GM18519 (cell line): ENCODE measurements around the gene RASGRP2.

Experiments used
- ATAC-seq: cut with Tn5 transposase; IDR thresholded peaks from one replicate; pipeline ENCODE4 v1.9.1; 2021; ENCODE audit warnings: mild to moderate bottlenecking, moderate library complexity; ENCODE audit not compliant: unreplicated experiment, low FRiP score

The RASGRP2 gene

DNA sequence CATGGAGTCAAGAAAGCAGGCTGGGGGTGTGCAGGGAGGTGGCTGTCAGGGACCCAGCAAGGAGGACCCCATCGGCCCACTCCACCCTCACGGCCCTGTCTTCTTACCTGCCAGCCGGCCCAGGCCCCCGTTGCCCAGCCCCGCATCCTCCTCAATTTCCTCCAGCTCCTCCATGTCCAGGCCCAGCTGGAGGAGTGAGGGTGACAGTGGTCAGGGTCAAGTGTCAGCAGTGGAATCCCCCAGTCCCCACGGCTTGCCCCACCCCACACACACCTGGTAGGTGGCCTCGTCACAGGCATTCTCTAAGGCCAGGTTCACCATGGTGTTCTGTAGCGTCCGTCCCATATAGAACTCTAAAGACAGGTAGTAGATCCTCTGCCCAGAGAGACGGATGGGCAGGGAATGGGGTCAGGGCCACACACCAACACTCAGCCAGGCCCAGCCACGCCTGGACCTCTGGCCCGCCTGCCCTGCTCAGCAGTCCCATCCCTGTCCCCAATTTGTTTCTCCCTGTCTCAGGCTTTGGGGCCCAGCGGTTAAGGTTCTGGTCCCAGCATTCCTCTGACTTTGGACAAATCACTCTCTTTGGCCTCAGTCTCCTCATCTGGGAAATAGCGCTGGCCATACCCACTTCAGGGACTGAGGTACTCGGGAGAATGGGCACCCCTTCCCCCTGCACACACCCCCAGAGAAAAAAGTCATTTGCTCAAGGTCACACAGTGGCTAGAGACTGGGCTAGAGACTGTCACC lies 14.6 kb upstream of the RASGRP2 start:
- ATAC-seq, result no peak

DNA sequence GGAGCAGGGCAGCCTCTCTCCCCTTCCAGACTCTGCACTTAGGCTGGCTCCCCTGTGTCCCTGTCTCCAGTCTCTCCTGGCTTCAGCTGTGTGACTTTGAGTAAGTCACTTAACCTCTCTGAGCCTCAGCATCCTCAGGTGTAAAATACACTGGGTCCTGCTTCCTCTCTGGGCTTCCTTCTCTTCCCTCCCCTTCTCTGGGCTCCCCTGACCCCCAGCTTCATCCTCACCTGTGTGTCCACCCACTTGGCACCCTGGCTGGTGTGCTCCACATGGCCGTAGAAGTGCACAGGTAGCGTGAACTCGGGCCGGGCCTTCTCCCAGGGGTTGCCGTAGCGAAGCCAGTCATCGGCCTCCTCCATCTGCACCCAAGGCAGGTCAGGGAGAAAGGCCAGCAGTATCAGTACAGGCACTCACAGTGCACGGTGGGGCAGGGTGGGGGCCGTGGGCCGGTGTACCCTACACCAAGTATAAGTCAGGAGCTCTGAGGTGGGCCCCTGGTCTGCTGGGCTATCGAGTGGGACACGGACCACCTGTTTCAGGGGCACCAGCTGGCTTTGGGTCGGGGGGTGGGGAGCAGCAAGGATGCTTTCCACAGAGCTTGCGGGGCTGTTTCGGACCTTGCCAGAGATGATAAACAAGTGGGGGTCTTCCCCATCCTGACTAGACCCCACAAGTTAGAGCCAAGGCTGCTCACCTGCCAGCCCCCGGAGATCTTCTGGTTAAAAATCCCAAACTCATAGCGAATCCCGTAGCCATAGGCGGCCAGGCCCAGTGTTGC lies 13.8 kb upstream of the RASGRP2 start:
- no peak for ATAC-seq

- ATAC-seq, result no peak
These were observed 11.9 kb upstream of the RASGRP2 start for GRCh38 chr11:64755681-64756361.

DNA sequence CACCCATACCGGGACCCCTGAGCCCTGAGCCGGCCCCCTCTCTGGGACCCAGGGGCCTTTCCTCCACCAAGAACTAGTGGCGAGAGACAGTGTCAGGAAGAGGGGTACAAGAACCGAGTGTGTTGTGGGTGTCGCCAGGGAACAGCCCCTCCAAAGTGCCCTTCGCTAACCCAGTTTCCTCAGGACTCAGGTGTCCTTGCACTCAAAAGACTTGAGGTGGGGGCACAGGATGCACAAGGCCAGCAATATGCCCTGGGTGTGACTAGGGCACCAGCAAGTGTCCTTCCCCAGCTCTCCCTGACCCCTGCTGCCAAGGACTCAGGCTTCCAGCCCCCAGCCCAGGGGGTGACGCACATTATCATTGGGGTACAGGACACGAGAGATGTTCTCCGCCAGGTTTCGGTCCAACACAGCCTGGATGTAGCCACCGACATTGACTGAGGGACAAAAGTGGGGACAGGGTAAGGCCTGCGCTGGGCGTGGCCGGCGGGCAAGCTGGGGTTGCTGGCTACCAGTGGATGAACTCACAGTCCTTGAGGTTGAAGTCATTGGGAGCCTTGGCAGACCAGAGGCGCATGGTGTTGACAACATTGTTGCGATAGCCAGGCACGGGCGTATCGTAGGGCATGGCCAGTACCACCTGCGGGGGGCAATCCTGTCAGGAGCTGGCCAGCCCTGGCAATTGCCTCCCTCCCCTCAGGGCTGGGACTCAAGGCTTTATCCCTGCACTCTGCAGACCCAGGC lies 11.1 kb upstream of the RASGRP2 start:
- ATAC-seq, result no peak

- no peak for ATAC-seq
These were observed 10.4 kb upstream of the RASGRP2 start for GRCh38 chr11:64754124-64754918.

GRCh38 chr11:64753380-64754123 lies 9.6 kb upstream of the RASGRP2 start:
- ATAC-seq, result no peak

DNA sequence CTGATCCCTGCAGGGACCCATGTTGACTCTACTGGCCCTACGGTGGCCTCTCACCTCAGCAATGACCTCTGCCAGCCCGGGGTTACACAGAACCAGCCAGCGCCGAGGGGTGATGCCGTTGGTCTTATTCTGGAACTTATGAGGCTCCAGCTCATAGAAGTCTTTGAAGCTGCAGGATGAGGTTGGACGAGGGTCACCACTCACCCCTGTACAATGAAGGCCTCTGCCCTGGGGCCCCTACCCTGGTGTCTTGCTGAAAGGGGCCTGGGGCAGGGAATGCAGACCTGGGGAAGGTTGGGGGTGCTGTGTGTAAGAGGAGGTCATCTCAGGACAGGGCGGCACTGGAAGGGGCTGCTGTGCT lies 9.1 kb upstream of the RASGRP2 start:
- ATAC-seq, result no peak

GRCh38 chr11:64752175-64752970 lies 8.4 kb upstream of the RASGRP2 start:
- ATAC-seq, result no peak

- no peak for ATAC-seq
These were observed 7.6 kb upstream of the RASGRP2 start for GRCh38 chr11:64751580-64751979.

- no peak for ATAC-seq
These were observed 7.2 kb upstream of the RASGRP2 start for GRCh38 chr11:64751136-64751535.

GRCh38 chr11:64750361-64751054 lies 6.6 kb upstream of the RASGRP2 start:
- ATAC-seq, result no peak

GRCh38 chr11:64747961-64748665 lies 4.2 kb upstream of the RASGRP2 start:
- ATAC-seq, result no peak

GRCh38 chr11:64746486-64746885 lies 2.5 kb upstream of the RASGRP2 start:
- no peak for ATAC-seq

DNA sequence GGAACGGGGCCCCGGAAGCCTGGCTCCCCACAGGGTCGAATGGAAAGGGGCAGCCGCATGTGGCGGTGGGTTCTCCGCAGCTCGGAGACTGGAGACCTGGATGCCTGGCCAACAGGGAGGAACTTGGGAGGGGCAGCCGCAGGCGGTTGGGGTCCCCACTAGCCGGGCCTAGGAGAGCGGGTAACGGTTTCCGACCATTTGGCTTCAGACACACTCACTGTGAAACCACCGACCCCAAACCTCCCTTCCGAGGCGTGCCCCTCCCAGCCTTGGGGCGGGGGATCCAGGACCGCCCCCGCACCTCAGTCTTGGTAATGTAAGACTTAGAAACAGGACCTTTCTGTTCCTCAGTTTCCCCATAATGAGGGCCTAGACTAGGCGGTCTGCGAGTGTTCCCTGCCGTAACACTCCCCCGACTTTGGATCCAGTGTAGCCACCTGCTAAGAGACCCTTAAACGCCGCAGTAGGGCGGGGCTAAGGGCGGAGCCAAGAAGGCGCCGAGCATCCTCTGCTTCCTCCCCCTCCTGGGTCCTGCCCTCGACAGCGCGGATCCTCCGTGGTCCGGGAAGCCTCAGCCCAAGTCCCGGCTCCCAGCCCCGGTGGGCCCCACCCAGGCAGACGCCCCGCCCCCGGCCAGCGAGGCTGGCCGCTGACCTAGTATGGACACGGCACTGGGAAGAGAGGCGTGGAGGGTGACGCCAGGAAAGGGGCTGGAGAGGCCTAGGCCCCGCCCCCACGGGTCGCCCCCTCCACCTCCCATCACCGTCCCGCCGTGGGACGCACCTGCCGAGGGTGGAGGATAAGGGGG lies 1.8 kb upstream of the RASGRP2 start:
- no peak for ATAC-seq

- ATAC-seq, result no peak
These were observed 1.2 kb upstream of the RASGRP2 start for GRCh38 chr11:64745189-64745520.

GRCh38 chr11:64744544-64745188 lies 724 bp upstream of the RASGRP2 start:
- ATAC-seq, result no peak
